Activated T-cell treated with anti-CD3 and anti-CD28 coated beads, Interleukin-2, amount 50 U/mL, for 48 hours (primary cell): Measurements from ENCODE around the gene TPD52L1.
"Not testable (repeated sequence)": the region's sequence is repeated elsewhere in the genome, so short reads cannot be mapped to it uniquely, and the experiment has no call there.

Source experiments
- DNase-seq, 2 experiments: peaks; one replicate each; pipeline ENCODE4 v3.0.0-alpha.2; 2020

TPD52L1 gene

GRCh38 chr6:125153391-125154117 is at the start of gene TPD52L1:
TPD52L1 (plus strand) TSS chr6:125153773; CDS start chr6:125153952, 179 bp downstream.
- DNase-seq: peak; percentile 75 to 78

- DNase-seq: no peak
Measured at GRCh38 chr6:125104425-125104824, 49.1 kb upstream of the TPD52L1 start.

GRCh38 chr6:125107048-125107447 is 46.5 kb upstream of the TPD52L1 start:
- DNase-seq: no peak

GRCh38 chr6:125107896-125108295 is 45.7 kb upstream of the TPD52L1 start:
- no peak for DNase-seq

GRCh38 chr6:125110056-125110455 is 43.5 kb upstream of the TPD52L1 start:
- DNase-seq: no peak

- DNase-seq: no peak
Measured at GRCh38 chr6:125111219-125111983, 42.2 kb upstream of the TPD52L1 start.

GRCh38 chr6:125112934-125113333 is 40.6 kb upstream of the TPD52L1 start:
- DNase-seq: no peak

GRCh38 chr6:125114248-125114858 is 39.2 kb upstream of the TPD52L1 start:
- peak; percentile 43 to 49 for DNase-seq

- no peak for DNase-seq
Measured at GRCh38 chr6:125116170-125116569, 37.4 kb upstream of the TPD52L1 start.

- DNase-seq: no peak
Measured at GRCh38 chr6:125116710-125117109, 36.9 kb upstream of the TPD52L1 start.

GRCh38 chr6:125117818-125118217 is 35.8 kb upstream of the TPD52L1 start:
- no peak for DNase-seq

GRCh38 chr6:125120054-125120590 is 33.5 kb upstream of the TPD52L1 start:
- no peak for DNase-seq

- no peak for DNase-seq
Measured at GRCh38 chr6:125121894-125122293, 31.7 kb upstream of the TPD52L1 start.

- no peak for DNase-seq
Measured at GRCh38 chr6:125123051-125123450, 30.5 kb upstream of the TPD52L1 start.

- no peak for DNase-seq
Measured at GRCh38 chr6:125123468-125124048, 30.0 kb upstream of the TPD52L1 start.

GRCh38 chr6:125124049-125124669 is 29.4 kb upstream of the TPD52L1 start:
- no peak for DNase-seq

GRCh38 chr6:125125856-125126255 is 27.7 kb upstream of the TPD52L1 start:
- DNase-seq: not testable (repeated sequence)

- DNase-seq: no peak
Measured at GRCh38 chr6:125129354-125129753, 24.2 kb upstream of the TPD52L1 start.

GRCh38 chr6:125132058-125132457 is 21.5 kb upstream of the TPD52L1 start:
- DNase-seq: no peak

GRCh38 chr6:125136378-125136777 is 17.2 kb upstream of the TPD52L1 start:
- no peak for DNase-seq

- DNase-seq: no peak
Measured at GRCh38 chr6:125138083-125138482, 15.5 kb upstream of the TPD52L1 start.

GRCh38 chr6:125140808-125141207 is 12.8 kb upstream of the TPD52L1 start:
- no peak for DNase-seq

- no peak for DNase-seq
Measured at GRCh38 chr6:125142618-125143017, 11.0 kb upstream of the TPD52L1 start.
